MG63 (cell line): Measurements from ENCODE around the gene GET4. TPM values are rescaled to one million over a fixed set of nuclear protein-coding genes. Genes with fewer than 3 reads are reported as not detected.

Experiments used
- DNase-seq: peaks from one replicate; pipeline ENCODE4 v3.0.0-alpha.2; 2020
- H3K27me3 ChIP-seq: fragments of 250-450 bp; sonication (Bioruptor Pico); 2 replicates; pipeline ENCODE4 v1.5.1; 2020; ENCODE audit warnings: mild to moderate bottlenecking, moderate library complexity
- H3K36me3 ChIP-seq: fragments of 250-450 bp; sonication (Bioruptor Pico); 2 replicates; pipeline ENCODE4 v1.5.1; 2020; ENCODE audit warnings: mild to moderate bottlenecking, moderate library complexity
- H3K4me3 ChIP-seq: fragments of 250-450 bp; sonication (Bioruptor Pico); 2 replicates; pipeline ENCODE4 v1.5.1; 2020; ENCODE audit warnings: mild to moderate bottlenecking, moderate library complexity
- H3K9me3 ChIP-seq: fragments of 250-450 bp; sonication (Bioruptor Pico); 2 replicates; pipeline ENCODE4 v1.5.1; 2020; ENCODE audit warnings: mild to moderate bottlenecking, moderate library complexity
- total RNA-seq: library from RNA; depleted of rRNA; stranded (reverse); fragments of >200 nt; shearing (Covaris generic); gene quantifications from 2 replicates; pipeline ENCODE4 v1.2.3, GENCODE V29; 2014; ENCODE audit warnings: low replicate concordance

Gene GET4
- total RNA-seq, 1 experiment from 2014 or later, result 58.9 TPM

- Histone ChIP-seq H3K27me3 (no peaks in the 10 kb centered on the region), H3K4me3 (no peak overlapping the region), H3K36me3 (no peaks in the 10 kb centered on the region), H3K9me3 (no peaks in the 10 kb centered on the region)
- DNase-seq, result no peak
Measured at GRCh38 chr7:911791-912480, 35.6 kb downstream of the GET4 start.

- Histone ChIP-seq H3K4me3 (no peak overlapping the region), H3K9me3 (no peaks in the 10 kb centered on the region), H3K36me3 (no peaks in the 10 kb centered on the region), H3K27me3 (no peaks in the 10 kb centered on the region)
- no peak for DNase-seq
Measured at GRCh38 chr7:913736-914520, 37.6 kb downstream of the GET4 start.

GRCh38 chr7:914521-915194 is 38.3 kb downstream of the GET4 start:
- no peak for DNase-seq
- no peaks in the 10 kb centered on the region for H3K27me3 ChIP-seq
- H3K36me3 ChIP-seq, result no peaks in the 10 kb centered on the region
- no peaks in the 10 kb centered on the region for H3K9me3 ChIP-seq
- H3K4me3 ChIP-seq, result no peak overlapping the region

- no peaks in the 10 kb centered on the region for H3K36me3 ChIP-seq
- H3K27me3 ChIP-seq, result no peaks in the 10 kb centered on the region
- H3K9me3 ChIP-seq, result no peaks in the 10 kb centered on the region
- DNase-seq, result no peak
- H3K4me3 ChIP-seq, result no peak overlapping the region
Measured at GRCh38 chr7:915291-916218, 39.2 kb downstream of the GET4 start.

GRCh38 chr7:916291-916941 is 40.1 kb downstream of the GET4 start:
- H3K9me3 ChIP-seq, result no peaks in the 10 kb centered on the region
- H3K4me3 ChIP-seq, result no peak overlapping the region
- H3K36me3 ChIP-seq, result no peaks in the 10 kb centered on the region
- DNase-seq, result no peak
- no peaks in the 10 kb centered on the region for H3K27me3 ChIP-seq

GRCh38 chr7:917255-918117 is 41.1 kb downstream of the GET4 start:
- Histone ChIP-seq H3K4me3 (no peak overlapping the region), H3K27me3 (no peaks in the 10 kb centered on the region), H3K9me3 (no peaks in the 10 kb centered on the region), H3K36me3 (no peaks in the 10 kb centered on the region)
- DNase-seq, result no peak

- H3K27me3 ChIP-seq, result no peaks in the 10 kb centered on the region
- H3K4me3 ChIP-seq, result no peak overlapping the region
- no peaks in the 10 kb centered on the region for H3K36me3 ChIP-seq
- H3K9me3 ChIP-seq, result no peaks in the 10 kb centered on the region
- DNase-seq, result no peak
Measured at GRCh38 chr7:918118-918425, 41.7 kb downstream of the GET4 start.

- H3K9me3 ChIP-seq, result no peaks in the 10 kb centered on the region
- no peak for DNase-seq
- no peak overlapping the region for H3K4me3 ChIP-seq
- no peaks in the 10 kb centered on the region for H3K27me3 ChIP-seq
- H3K36me3 ChIP-seq, result no peaks in the 10 kb centered on the region
Measured at GRCh38 chr7:918441-919113, 42.2 kb downstream of the GET4 start.

GRCh38 chr7:919114-919442 is 42.7 kb downstream of the GET4 start:
- H3K27me3 ChIP-seq, result no peaks in the 10 kb centered on the region
- no peaks in the 10 kb centered on the region for H3K9me3 ChIP-seq
- DNase-seq, result no peak
- no peaks in the 10 kb centered on the region for H3K36me3 ChIP-seq
- no peak overlapping the region for H3K4me3 ChIP-seq

GRCh38 chr7:919924-920341 is 43.6 kb downstream of the GET4 start:
- Histone ChIP-seq H3K9me3 (no peaks in the 10 kb centered on the region), H3K27me3 (no peaks in the 10 kb centered on the region), H3K36me3 (no peaks in the 10 kb centered on the region), H3K4me3 (no peak overlapping the region)
- DNase-seq, result no peak

GRCh38 chr7:920351-921070 is 44.2 kb downstream of the GET4 start:
- no peak overlapping the region for H3K4me3 ChIP-seq

GRCh38 chr7:921071-921461 is 44.7 kb downstream of the GET4 start:
- no peak overlapping the region for H3K4me3 ChIP-seq
- H3K9me3 ChIP-seq, result no peaks in the 10 kb centered on the region
- H3K36me3 ChIP-seq, result no peaks in the 10 kb centered on the region
- DNase-seq, result no peak
- H3K27me3 ChIP-seq, result no peaks in the 10 kb centered on the region

More at GRCh38 chr7:920351-921070, 44.2 kb downstream of the GET4 start:
- Histone ChIP-seq H3K9me3 (no peaks in the 10 kb centered on the region), H3K36me3 (no peaks in the 10 kb centered on the region), H3K27me3 (no peaks in the 10 kb centered on the region)
- DNase-seq, result no peak

GRCh38 chr7:921581-922333 is 45.4 kb downstream of the GET4 start:
- no peaks in the 10 kb centered on the region for H3K27me3 ChIP-seq
- no peaks in the 10 kb centered on the region for H3K9me3 ChIP-seq
- no peak overlapping the region for H3K4me3 ChIP-seq
- H3K36me3 ChIP-seq, result no peaks in the 10 kb centered on the region
- no peak for DNase-seq
